HCT116 (cell line): ENCODE data around the gene HBM. TPM values are rescaled to one million over a fixed set of nuclear protein-coding genes. Genes with fewer than 3 reads are reported as not detected.
"Not testable (repeated sequence)": the region's sequence is repeated elsewhere in the genome, so short reads cannot be mapped to it uniquely, and the experiment has no call there.

Experiments used
- ATAC-seq: fragments of 200-7000 bp; cut with Tn5 transposase; 2 replicates; pipeline ENCODE4 v1.9.1; 2020; ENCODE audit warnings: mild to moderate bottlenecking, moderate library complexity
- BruUV-seq: library from RNA; stranded (reverse); fragments of 400-500 nt; replicated peaks from 2 replicates; lab custom pipeline; 2021; lab: Mats Ljungman, UMichigan
- CTCF ChIA-PET: fragments of 300-600 bp; sonication (Branson Sonifier 250); formaldehyde crosslinking; loops from one replicate; lab custom pipeline; 2021; ENCODE audit warnings: antibody characterized with exemption; lab: Charles Lee
- POLR2A ChIA-PET: fragments of 300-600, 350-600 bp; sonication (Branson Sonifier 250); formaldehyde crosslinking; loops from one replicate; lab custom pipeline; 2021; ENCODE audit warnings: antibody characterized with exemption; lab: Charles Lee
- RAD21 ChIA-PET, 2 experiments: fragments of 300-600 bp; sonication (Branson Sonifier 250); formaldehyde crosslinking; loops; one replicate each; lab custom pipeline; 2023; ENCODE audit warnings: low total read pairs in 2 of 2; ENCODE audit not compliant: uncharacterized antibody in 2 of 2, unreplicated experiment in 2 of 2, low non-redundant PET in 1 of 2; lab: Charles Lee
- DNase-seq: peaks from one replicate; pipeline ENCODE4 v3.0.0-alpha.2; 2010; ENCODE audit warnings: low read depth, low spot score
- H2AFZ ChIP-seq: fragments of 200-600 bp; shearing (Covaris generic), sonication (generic); 2 replicates; pipeline ENCODE4 v1.6.1; 2017; ENCODE audit warnings: low read depth, mixed run types, mixed read lengths, antibody characterized with exemption, low read length; ENCODE audit not compliant: poor library complexity, severe bottlenecking
- H3K27ac ChIP-seq: 2 replicates; pipeline ENCODE4 v1.5.1; 2012; ENCODE audit warnings: low read depth, low read length
- H3K27me3 ChIP-seq: fragments of 200-600 bp; sonication (generic); 2 replicates; pipeline ENCODE4 v1.6.1; 2016; ENCODE audit warnings: mixed run types, low read length, mixed read lengths; ENCODE audit not compliant: insufficient read depth
- H3K36me3 ChIP-seq, 2 experiments: fragments of 200-500 bp in 1 of 2; fragments of 200-600 bp in 1 of 2; sonication (Bioruptor generic) in 1 of 2; sonication (generic) in 1 of 2; 2 replicates each; pipeline versions ENCODE4 v1.5.1 to v1.6.1; 2014 to 2016; ENCODE audit warnings: low read length in 2 of 2, inconsistent platforms in 1 of 2, mixed read lengths in 1 of 2, mixed run types in 1 of 2; ENCODE audit not compliant: insufficient read depth in 2 of 2, control insufficient read depth in 1 of 2
- H3K4me1 ChIP-seq, 2 experiments: fragments of 200-600 bp in 1 of 2; sonication (generic) in 1 of 2; 2 replicates each; pipeline versions ENCODE4 v1.5.1 to v1.6.1; 2012 to 2017; ENCODE audit warnings: low read length in 2 of 2, inconsistent platforms in 1 of 2, mild to moderate bottlenecking in 1 of 2, mixed read lengths in 1 of 2, mixed run types in 1 of 2, moderate library complexity in 1 of 2; ENCODE audit not compliant: insufficient read depth in 2 of 2, control insufficient read depth in 1 of 2
- H3K4me2 ChIP-seq: fragments of 200-600 bp; sonication (generic); 2 replicates; pipeline ENCODE4 v1.6.1; 2017; ENCODE audit warnings: mixed run types, low read length, mixed read lengths
- H3K4me3 ChIP-seq, 2 experiments: fragments of 200-600 bp in 1 of 2; sonication (generic) in 1 of 2; replicated peaks in 1 of 2; 2 replicates each; pipeline ENCODE4 v1.5.1; 2011 to 2016; ENCODE audit warnings: low read length in 2 of 2, control low read depth in 1 of 2, low read depth in 1 of 2, mild to moderate bottlenecking in 1 of 2, mixed read lengths in 1 of 2, mixed run types in 1 of 2
- H3K79me2 ChIP-seq: fragments of 200-600 bp; sonication (generic); 2 replicates; pipeline ENCODE4 v1.6.1; 2017; ENCODE audit warnings: mild to moderate bottlenecking, mixed run types, low read length, moderate library complexity, mixed read lengths; ENCODE audit not compliant: insufficient read depth
- H3K9ac ChIP-seq: fragments of 200-600 bp; sonication (generic); 2 replicates; pipeline ENCODE4 v1.6.1; 2016; ENCODE audit warnings: low read length, mixed read lengths
- H3K9me2 ChIP-seq: fragments of 200-600 bp; sonication (generic), shearing (Covaris generic); 2 replicates; pipeline ENCODE4 v1.6.1; 2017; ENCODE audit warnings: mixed run types, mild to moderate bottlenecking, moderate library complexity; ENCODE audit not compliant: insufficient read depth
- H3K9me3 ChIP-seq, 2 experiments: fragments of 200-500 bp in 1 of 2; fragments of 200-600 bp in 1 of 2; sonication (Bioruptor generic) in 1 of 2; sonication (generic) in 1 of 2; 2 replicates each; pipeline ENCODE4 v1.6.1; 2014 to 2017; ENCODE audit warnings: low read length in 2 of 2, mixed read lengths in 2 of 2, inconsistent platforms in 1 of 2, low read depth in 1 of 2, mild to moderate bottlenecking in 1 of 2, mixed run types in 1 of 2, moderate library complexity in 1 of 2; ENCODE audit not compliant: control insufficient read depth in 1 of 2, insufficient read depth in 1 of 2
- H4K20me1 ChIP-seq: fragments of 200-600 bp; sonication (generic), shearing (Covaris generic); 2 replicates; pipeline ENCODE4 v1.6.1; 2017; ENCODE audit warnings: mixed run types, mild to moderate bottlenecking, moderate library complexity; ENCODE audit not compliant: insufficient read depth
- intact Hi-C: fragments of 100-400 bp; cut with micrococcal nuclease; formaldehyde crosslinking; loops from 2 replicates; pipeline ENCODE4 v1.10.0; 2022
- total RNA-seq: library from RNA; stranded (reverse); gene quantifications from one replicate; pipeline ENCODE4 v1.2.1, GENCODE V29; 2021; ENCODE audit not compliant: unreplicated experiment

Gene HBM
- total RNA-seq, 1 experiment from 2014 or later, result not detected

GRCh38 chr16:204046-204445 is 38.3 kb downstream of the HBM start:
- H3K9ac ChIP-seq, H3K9me3 ChIP-seq, H3K27ac ChIP-seq, DNase-seq, ATAC-seq, H2AFZ ChIP-seq, CTCF ChIA-PET, H3K4me3 ChIP-seq, RAD21 ChIA-PET, H4K20me1 ChIP-seq, H3K4me2 ChIP-seq, H3K9me2 ChIP-seq, H3K27me3 ChIP-seq, H3K4me1 ChIP-seq, POLR2A ChIA-PET, BruUV-seq, intact Hi-C loops: not testable (repeated sequence)
- Histone ChIP-seq H3K36me3 (peaks cover 6 to 11% of the 10 kb centered on the region in 2 experiments), H3K79me2 (0 out of 2 replicates have a peak, but pooled peaks cover 11% of the 10 kb centered on the region)

- RAD21 ChIA-PET, H3K9me2 ChIP-seq, intact Hi-C loops, POLR2A ChIA-PET, DNase-seq, H3K4me2 ChIP-seq, H3K9me3 ChIP-seq, H3K4me1 ChIP-seq, H2AFZ ChIP-seq, H3K4me3 ChIP-seq, H3K9ac ChIP-seq, ATAC-seq, H3K27me3 ChIP-seq, CTCF ChIA-PET, BruUV-seq, H3K27ac ChIP-seq, H4K20me1 ChIP-seq: not testable (repeated sequence)
- Histone ChIP-seq H3K36me3 (peaks cover 6 to 11% of the 10 kb centered on the region in 2 experiments), H3K79me2 (peaks cover 54% of the 10 kb centered on the region)
These were observed 43.6 kb downstream of the HBM start for GRCh38 chr16:209359-209758.

GRCh38 chr16:211631-212180 is 45.9 kb downstream of the HBM start:
- H3K9me3 ChIP-seq, ATAC-seq, H4K20me1 ChIP-seq, RAD21 ChIA-PET, H2AFZ ChIP-seq, CTCF ChIA-PET, H3K4me2 ChIP-seq, intact Hi-C loops, H3K36me3 ChIP-seq, BruUV-seq, POLR2A ChIA-PET, H3K27me3 ChIP-seq, H3K4me1 ChIP-seq, H3K27ac ChIP-seq, H3K9ac ChIP-seq, H3K4me3 ChIP-seq, DNase-seq, H3K9me2 ChIP-seq: not testable (repeated sequence)
- H3K79me2 ChIP-seq, result peaks cover 63% of the 10 kb centered on the region
